Measurements from ENCODE around the gene MAPK8IP2.

MAPK8IP2 gene

GRCh38 chr22:50575426-50575941, 25.1 kb upstream of the MAPK8IP2 start:
- Histone ChIP-seq H3K27ac (ENCODE audit: insufficient read depth, low read length, poor library complexity, severe bottlenecking) (no peak overlapping the region), H3K36me3 (ENCODE audit: control insufficient read depth, insufficient read depth, low read length) (peaks cover 29% of the 10 kb centered on the region)

GRCh38 chr22:50576070-50576469, 24.5 kb upstream of the MAPK8IP2 start:
- Histone ChIP-seq H3K4me1 (ENCODE audit: control insufficient read depth, insufficient read depth, low read length, poor library complexity, severe bottlenecking) (peaks cover 6% of the 10 kb centered on the region), H3K27ac (ENCODE audit: insufficient read depth, low read length, poor library complexity, severe bottlenecking) (no peak overlapping the region), H3K36me3 (ENCODE audit: control insufficient read depth, insufficient read depth, low read length) (peaks cover 23% of the 10 kb centered on the region), H3K4me3 (ENCODE audit: insufficient read depth, low read depth, low read length, poor library complexity, severe bottlenecking) (no peak overlapping the region), H3K9me3 (ENCODE audit: control insufficient read depth, low read length) (no peaks in the 10 kb centered on the region), H3K27me3 (replicated peaks; ENCODE audit: control insufficient read depth, insufficient read depth, low read length, poor library complexity, severe bottlenecking) (no peaks in the 10 kb centered on the region)
- no peak for DNase-seq

More at GRCh38 chr22:50575426-50575941, 25.1 kb upstream of the MAPK8IP2 start:
- no peak for DNase-seq
- Histone ChIP-seq H3K27me3 (replicated peaks; ENCODE audit: control insufficient read depth, insufficient read depth, low read length, poor library complexity, severe bottlenecking) (no peaks in the 10 kb centered on the region), H3K4me3 (ENCODE audit: insufficient read depth, low read depth, low read length, poor library complexity, severe bottlenecking) (no peak overlapping the region), H3K9me3 (ENCODE audit: control insufficient read depth, low read length) (no peaks in the 10 kb centered on the region), H3K4me1 (ENCODE audit: control insufficient read depth, insufficient read depth, low read length, poor library complexity, severe bottlenecking) (peaks cover 4% of the 10 kb centered on the region)

- H3K27me3 ChIP-seq (replicated peaks; ENCODE audit: control insufficient read depth, insufficient read depth, low read length, poor library complexity, severe bottlenecking), result no peaks in the 10 kb centered on the region
- H3K4me3 ChIP-seq (ENCODE audit: insufficient read depth, low read depth, low read length, poor library complexity, severe bottlenecking), result no peak overlapping the region
- H3K36me3 ChIP-seq (ENCODE audit: control insufficient read depth, insufficient read depth, low read length), result peaks cover 14% of the 10 kb centered on the region
- no peak for DNase-seq
- H3K4me1 ChIP-seq (ENCODE audit: control insufficient read depth, insufficient read depth, low read length, poor library complexity, severe bottlenecking), result peaks cover 16% of the 10 kb centered on the region
- H3K27ac ChIP-seq (ENCODE audit: insufficient read depth, low read length, poor library complexity, severe bottlenecking), result no peak overlapping the region
- no peaks in the 10 kb centered on the region for H3K9me3 ChIP-seq (ENCODE audit: control insufficient read depth, low read length)
These were observed 23.5 kb upstream of the MAPK8IP2 start for GRCh38 chr22:50576806-50577696.

GRCh38 chr22:50577697-50577986, 23.0 kb upstream of the MAPK8IP2 start:
- no peak overlapping the region for H3K4me3 ChIP-seq (ENCODE audit: insufficient read depth, low read depth, low read length, poor library complexity, severe bottlenecking)
- DNase-seq, result no peak
- H3K27me3 ChIP-seq (replicated peaks; ENCODE audit: control insufficient read depth, insufficient read depth, low read length, poor library complexity, severe bottlenecking), result no peaks in the 10 kb centered on the region
- no peaks in the 10 kb centered on the region for H3K9me3 ChIP-seq (ENCODE audit: control insufficient read depth, low read length)
- peaks cover 17% of the 10 kb centered on the region for H3K4me1 ChIP-seq (ENCODE audit: control insufficient read depth, insufficient read depth, low read length, poor library complexity, severe bottlenecking)
- H3K27ac ChIP-seq (ENCODE audit: insufficient read depth, low read length, poor library complexity, severe bottlenecking), result no peak overlapping the region
- peaks cover 14% of the 10 kb centered on the region for H3K36me3 ChIP-seq (ENCODE audit: control insufficient read depth, insufficient read depth, low read length)

- H3K36me3 ChIP-seq (ENCODE audit: control insufficient read depth, insufficient read depth, low read length), result peaks cover 13% of the 10 kb centered on the region
- no peak for DNase-seq
- no peaks in the 10 kb centered on the region for H3K27me3 ChIP-seq (replicated peaks; ENCODE audit: control insufficient read depth, insufficient read depth, low read length, poor library complexity, severe bottlenecking)
- H3K4me1 ChIP-seq (ENCODE audit: control insufficient read depth, insufficient read depth, low read length, poor library complexity, severe bottlenecking), result peaks cover 18% of the 10 kb centered on the region
- no peaks in the 10 kb centered on the region for H3K9me3 ChIP-seq (ENCODE audit: control insufficient read depth, low read length)
- H3K27ac ChIP-seq (ENCODE audit: insufficient read depth, low read length, poor library complexity, severe bottlenecking), result no peak within 1 kb of the TSS
- H3K4me3 ChIP-seq (ENCODE audit: insufficient read depth, low read depth, low read length, poor library complexity, severe bottlenecking), result no peak within 1 kb of the TSS
These were observed 22.4 kb upstream of the MAPK8IP2 start, which contains the start of gene CPT1B for GRCh38 chr22:50577987-50578775. Gene CPT1B (minus strand): TSS chr22:50578427. CDS start chr22:50577915, 512 bp downstream.

GRCh38 chr22:50578776-50579310, 21.8 kb upstream of the MAPK8IP2 start:
- Histone ChIP-seq H3K4me1 (ENCODE audit: control insufficient read depth, insufficient read depth, low read length, poor library complexity, severe bottlenecking) (peaks cover 24% of the 10 kb centered on the region), H3K27me3 (replicated peaks; ENCODE audit: control insufficient read depth, insufficient read depth, low read length, poor library complexity, severe bottlenecking) (no peaks in the 10 kb centered on the region), H3K9me3 (ENCODE audit: control insufficient read depth, low read length) (no peaks in the 10 kb centered on the region), H3K27ac (ENCODE audit: insufficient read depth, low read length, poor library complexity, severe bottlenecking) (no peak overlapping the region), H3K4me3 (ENCODE audit: insufficient read depth, low read depth, low read length, poor library complexity, severe bottlenecking) (no peak overlapping the region), H3K36me3 (ENCODE audit: control insufficient read depth, insufficient read depth, low read length) (peaks cover 11% of the 10 kb centered on the region)
- no peak for DNase-seq

GRCh38 chr22:50579752-50580151, 20.8 kb upstream of the MAPK8IP2 start:
- Histone ChIP-seq H3K36me3 (ENCODE audit: control insufficient read depth, insufficient read depth, low read length) (peaks cover 11% of the 10 kb centered on the region), H3K4me1 (ENCODE audit: control insufficient read depth, insufficient read depth, low read length, poor library complexity, severe bottlenecking) (peaks cover 24% of the 10 kb centered on the region), H3K27ac (ENCODE audit: insufficient read depth, low read length, poor library complexity, severe bottlenecking) (no peak overlapping the region), H3K27me3 (replicated peaks; ENCODE audit: control insufficient read depth, insufficient read depth, low read length, poor library complexity, severe bottlenecking) (no peaks in the 10 kb centered on the region), H3K4me3 (ENCODE audit: insufficient read depth, low read depth, low read length, poor library complexity, severe bottlenecking) (no peak overlapping the region), H3K9me3 (ENCODE audit: control insufficient read depth, low read length) (no peaks in the 10 kb centered on the region)
- no peak for DNase-seq

- Histone ChIP-seq H3K36me3 (ENCODE audit: control insufficient read depth, insufficient read depth, low read length) (peaks cover 11% of the 10 kb centered on the region), H3K27ac (ENCODE audit: insufficient read depth, low read length, poor library complexity, severe bottlenecking) (peak overlapping the region; percentile 90), H3K27me3 (replicated peaks; ENCODE audit: control insufficient read depth, insufficient read depth, low read length, poor library complexity, severe bottlenecking) (no peaks in the 10 kb centered on the region), H3K9me3 (ENCODE audit: control insufficient read depth, low read length) (no peaks in the 10 kb centered on the region), H3K4me3 (ENCODE audit: insufficient read depth, low read depth, low read length, poor library complexity, severe bottlenecking) (peak overlapping the region; percentile 58), H3K4me1 (ENCODE audit: control insufficient read depth, insufficient read depth, low read length, poor library complexity, severe bottlenecking) (peaks cover 24% of the 10 kb centered on the region)
- no peak for DNase-seq
These were observed 19.3 kb upstream of the MAPK8IP2 start for GRCh38 chr22:50581031-50581949.

- DNase-seq, result no peak
- no peaks in the 10 kb centered on the region for H3K9me3 ChIP-seq (ENCODE audit: control insufficient read depth, low read length)
- H3K27ac ChIP-seq (ENCODE audit: insufficient read depth, low read length, poor library complexity, severe bottlenecking), result peak overlapping the region; percentile 90
- H3K4me3 ChIP-seq (ENCODE audit: insufficient read depth, low read depth, low read length, poor library complexity, severe bottlenecking), result peak overlapping the region; percentile 58
- H3K27me3 ChIP-seq (replicated peaks; ENCODE audit: control insufficient read depth, insufficient read depth, low read length, poor library complexity, severe bottlenecking), result no peaks in the 10 kb centered on the region
- peaks cover 24% of the 10 kb centered on the region for H3K4me1 ChIP-seq (ENCODE audit: control insufficient read depth, insufficient read depth, low read length, poor library complexity, severe bottlenecking)
- H3K36me3 ChIP-seq (ENCODE audit: control insufficient read depth, insufficient read depth, low read length), result peaks cover 11% of the 10 kb centered on the region
These were observed 18.6 kb upstream of the MAPK8IP2 start for GRCh38 chr22:50581950-50582492.
